Cardiac fibroblast (primary cell): ENCODE results near the gene MRPL24.

Experiments
- DNase-seq, 2 donors: peaks; one replicate each; pipeline versions ENCODE4 v3.0.0 to v3.0.0-alpha.2; 2010; ENCODE audit warnings: low read depth in 2 of 2
- H3K4me3 ChIP-seq, 2 donors: replicated peaks in 1 of 2; 1 replicate in 1 of 2; 2 replicates in 1 of 2; pipeline ENCODE4 v1.5.1; 2011; ENCODE audit warnings: low read depth in 2 of 2, low read length in 2 of 2, mild to moderate bottlenecking in 2 of 2, moderate library complexity in 1 of 2
- CTCF ChIP-seq: IDR thresholded peaks from one replicate; pipeline ENCODE4 v1.5.1; 2011; ENCODE audit warnings: low read depth, mild to moderate bottlenecking, low read length, inconsistent platforms

The MRPL24 gene

GRCh38 chr1:156725683-156726280 lies 15.1 kb downstream of the MRPL24 start:
- TF ChIP-seq CTCF, result peak; percentile 93
- DNase-seq, result peak; percentile 94 to 95
- H3K4me3 ChIP-seq, result peak overlapping the region; percentile 24 to 99

- no peak for DNase-seq
- TF ChIP-seq CTCF, result no peak
- H3K4me3 ChIP-seq, result no peak overlapping the region
Measured at GRCh38 chr1:156721535-156721934, 19.4 kb downstream of the MRPL24 start.

- H3K4me3 ChIP-seq, result no peak overlapping the region
- TF ChIP-seq CTCF, result no peak
- DNase-seq, result peak in 1 of 2 donors; percentile 42
Measured at GRCh38 chr1:156721131-156721530, 19.8 kb downstream of the MRPL24 start.

GRCh38 chr1:156717351-156717750 lies 23.5 kb downstream of the MRPL24 start:
- no peak for TF ChIP-seq CTCF
- no peak overlapping the region for H3K4me3 ChIP-seq
- no peak for DNase-seq

GRCh38 chr1:156714830-156715229 lies 26.1 kb downstream of the MRPL24 start:
- H3K4me3 ChIP-seq, result no peak overlapping the region
- no peak for TF ChIP-seq CTCF

GRCh38 chr1:156712626-156713025 lies 28.3 kb downstream of the MRPL24 start:
- TF ChIP-seq CTCF, result no peak
- no peak for DNase-seq
- no peak overlapping the region for H3K4me3 ChIP-seq

More at GRCh38 chr1:156714830-156715229, 26.1 kb downstream of the MRPL24 start:
- no peak for DNase-seq
